Measurements from ENCODE around the gene TMEM120B. TPM values are rescaled to one million over a fixed set of nuclear protein-coding genes. Genes with fewer than 3 reads are reported as not detected.

TMEM120B gene
- total RNA-seq, 1 donor from 2014 or later: 17.1 TPM

DNA sequence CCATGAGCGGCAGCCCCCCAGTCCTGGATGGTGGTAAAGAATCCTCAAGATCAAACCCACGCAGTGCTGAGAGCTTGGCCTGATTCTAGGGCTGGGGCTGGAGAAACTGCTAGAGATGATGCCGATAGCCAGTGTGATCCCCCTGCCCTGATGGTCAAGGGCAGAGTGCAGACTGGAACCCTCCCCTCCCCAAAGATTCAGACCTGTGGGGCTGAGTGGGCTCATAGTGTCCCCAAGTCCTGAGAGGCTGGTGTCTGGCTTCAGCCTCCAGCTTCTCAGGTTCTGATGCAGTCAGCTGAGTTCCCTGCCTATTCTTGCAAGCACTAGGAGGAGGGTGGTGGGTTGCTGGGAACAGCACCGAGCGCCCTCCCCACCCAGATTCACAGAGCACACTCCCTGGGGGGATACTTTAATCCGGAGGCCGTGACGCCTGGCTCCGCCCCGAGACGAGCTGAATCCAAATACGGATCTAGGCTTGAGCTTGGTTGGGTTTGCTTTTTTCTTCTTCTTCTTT, 69.0 kb downstream of the TMEM120B start:
- no peak overlapping the region for H3K4me3 ChIP-seq
- H3K27me3 ChIP-seq: no peaks in the 10 kb centered on the region
- no peaks in the 10 kb centered on the region for H3K9me3 ChIP-seq
- H3K27ac ChIP-seq: peak overlapping the region; percentile 6
- no peak for ATAC-seq
- DNase-seq: no peak
- intact Hi-C loops (cut with DNase I): no loop called here
- H3K4me1 ChIP-seq: peaks cover 19% of the 10 kb centered on the region
- TF ChIP-seq CTCF (IDR thresholded peaks at IDR 0.05): no peak
- H3K36me3 ChIP-seq: no peaks in the 10 kb centered on the region

DNA sequence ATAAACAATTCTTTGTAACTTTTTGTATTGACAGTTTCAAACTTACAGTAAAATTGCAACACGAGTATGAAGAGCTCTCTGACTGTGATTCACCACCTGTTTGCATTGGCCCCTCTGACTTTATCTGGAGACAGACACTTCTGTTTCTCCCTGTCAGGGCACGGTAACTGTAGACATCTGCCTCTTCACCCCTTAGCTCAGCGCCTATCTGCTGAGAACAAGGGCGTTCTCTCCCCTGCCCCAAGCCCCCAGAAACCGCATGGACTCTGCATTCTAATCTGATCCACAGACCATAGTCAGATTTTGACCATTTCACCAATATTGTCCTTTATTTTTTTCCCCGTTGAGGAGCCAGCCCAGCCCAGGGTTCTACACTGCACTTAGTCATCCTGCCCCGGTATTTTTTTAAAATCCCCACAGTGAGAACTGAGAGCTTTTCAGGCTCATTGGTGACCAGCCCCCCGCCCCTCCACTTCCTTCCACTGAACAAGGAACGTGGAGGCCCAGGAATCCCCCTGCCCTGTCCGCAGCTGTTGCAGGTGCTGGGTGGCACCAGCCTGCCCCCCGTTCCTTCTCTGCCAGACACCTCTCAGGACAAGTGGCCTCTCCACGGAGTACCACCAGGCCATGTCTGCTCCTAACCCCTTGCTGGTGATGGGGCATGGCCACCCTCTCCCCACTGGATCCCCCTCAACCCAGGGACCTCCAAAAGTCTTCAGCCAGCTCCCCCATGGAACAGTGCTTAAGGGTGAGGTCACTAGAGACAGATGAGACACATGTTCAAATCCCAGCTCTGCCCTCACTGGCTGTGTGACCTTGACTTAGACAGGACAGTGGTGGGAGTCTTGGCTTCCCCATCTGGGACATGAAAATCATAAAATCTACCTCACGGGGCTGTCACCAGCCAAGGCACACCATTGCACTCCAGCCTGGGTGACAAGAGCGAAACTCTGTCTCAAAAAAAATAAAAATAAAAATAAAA, 69.7 kb downstream of the TMEM120B start:
- Histone ChIP-seq H3K27me3 (no peaks in the 10 kb centered on the region), H3K27ac (peak overlapping the region; percentile 6), H3K9me3 (no peaks in the 10 kb centered on the region), H3K36me3 (no peaks in the 10 kb centered on the region), H3K4me1 (peaks cover 23% of the 10 kb centered on the region), H3K4me3 (no peak overlapping the region)
- no peak for TF ChIP-seq CTCF (IDR thresholded peaks at IDR 0.05)
- DNase-seq (no peak), ATAC-seq (no peak)
- intact Hi-C loops (cut with DNase I): no loop called here

GRCh38 chr12:121783766-121784165, 71.2 kb downstream of the TMEM120B start:
- no peaks in the 10 kb centered on the region for H3K36me3 ChIP-seq
- intact Hi-C loops (cut with DNase I): no loop called here
- ATAC-seq (no peak), DNase-seq (no peak)
- no peak overlapping the region for H3K27ac ChIP-seq
- no peaks in the 10 kb centered on the region for H3K9me3 ChIP-seq
- H3K4me1 ChIP-seq: peaks cover 31% of the 10 kb centered on the region
- H3K27me3 ChIP-seq: no peaks in the 10 kb centered on the region
- no peak overlapping the region for H3K4me3 ChIP-seq
- no peak for TF ChIP-seq CTCF (IDR thresholded peaks at IDR 0.05)

- peaks cover 38% of the 10 kb centered on the region for H3K4me1 ChIP-seq
- DNase-seq: no peak
- H3K27ac ChIP-seq: no peak overlapping the region
- H3K27me3 ChIP-seq: no peaks in the 10 kb centered on the region
- no peaks in the 10 kb centered on the region for H3K9me3 ChIP-seq
- intact Hi-C loops (cut with DNase I): no loop called here
- H3K4me3 ChIP-seq: no peak overlapping the region
- ATAC-seq: no peak
- no peak for TF ChIP-seq CTCF (IDR thresholded peaks at IDR 0.05)
- H3K36me3 ChIP-seq: no peaks in the 10 kb centered on the region
Measured at GRCh38 chr12:121784460-121784859, 71.9 kb downstream of the TMEM120B start.

GRCh38 chr12:121786440-121786825, 73.9 kb downstream of the TMEM120B start:
- Histone ChIP-seq H3K27me3 (no peaks in the 10 kb centered on the region), H3K9me3 (no peaks in the 10 kb centered on the region), H3K4me3 (no peak overlapping the region), H3K4me1 (peaks cover 51% of the 10 kb centered on the region), H3K27ac (peak overlapping the region; percentile 42), H3K36me3 (no peaks in the 10 kb centered on the region)
- TF ChIP-seq CTCF (IDR thresholded peaks at IDR 0.05): no peak
- intact Hi-C loops (cut with DNase I): no loop called here
- peak; percentile 77 for ATAC-seq
- peak; percentile 84 for DNase-seq
